GM18526 (cell line): Measurements from ENCODE around the gene SULT2B1.

Source experiments
- POLR2A ChIP-seq: IDR thresholded peaks from 3 replicates; pipeline ENCODE4 v1.6.1; 2011; ENCODE audit not compliant: insufficient read length; ENCODE audit errors: extremely low read depth

SULT2B1 gene

DNA sequence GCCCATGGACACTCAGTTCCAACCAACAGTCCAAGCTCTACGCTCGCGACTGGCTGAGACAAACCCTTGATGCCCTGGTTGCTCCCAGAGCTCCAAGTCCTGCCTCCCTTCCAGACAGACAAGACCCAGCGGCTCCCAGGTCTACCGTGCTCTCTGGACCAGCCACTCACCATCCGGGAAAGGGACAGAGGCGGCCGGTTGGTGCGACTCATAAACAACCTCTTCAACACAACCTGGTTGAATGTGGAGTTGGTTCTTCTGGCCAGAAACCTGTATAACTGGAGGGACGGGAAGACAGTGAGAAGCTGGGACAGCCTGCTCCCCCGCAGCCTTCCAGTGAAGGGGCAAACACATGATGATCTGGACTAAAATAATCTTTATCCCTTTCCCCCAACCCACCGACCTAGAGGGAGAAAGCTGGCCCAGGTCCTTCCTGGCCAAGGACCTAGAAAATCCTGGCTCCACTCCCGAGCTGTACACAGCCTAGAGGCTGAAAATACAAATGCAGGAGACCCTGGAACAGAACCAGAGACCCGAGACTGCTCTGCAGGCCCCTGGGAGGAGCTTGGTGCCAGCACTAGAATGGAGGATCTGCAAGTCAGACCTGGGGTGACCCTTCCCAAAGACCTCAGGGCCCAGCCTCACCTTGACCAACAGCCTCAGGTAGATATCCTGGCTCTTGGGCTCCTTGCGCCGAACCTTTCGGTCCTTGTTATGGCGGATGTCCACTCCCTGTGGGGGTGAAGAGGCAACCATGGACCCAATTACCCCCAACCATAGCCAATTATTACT, 65.4 kb downstream of the SULT2B1 start:
- no peak for TF ChIP-seq POLR2A

- no peak for TF ChIP-seq POLR2A
Measured at GRCh38 chr19:48618278-48618915, 66.4 kb downstream of the SULT2B1 start.

- peak; percentile 99 for TF ChIP-seq POLR2A
Measured at GRCh38 chr19:48618916-48619691, 67.1 kb downstream of the SULT2B1 start, which contains the start of the genes RPL18 and SPHK2. Gene RPL18 (minus strand): TSS chr19:48619178. CDS start chr19:48619143, 35 bp downstream. Gene SPHK2 (plus strand): TSS chr19:48619506. CDS start chr19:48620515, 1,009 bp downstream.

DNA sequence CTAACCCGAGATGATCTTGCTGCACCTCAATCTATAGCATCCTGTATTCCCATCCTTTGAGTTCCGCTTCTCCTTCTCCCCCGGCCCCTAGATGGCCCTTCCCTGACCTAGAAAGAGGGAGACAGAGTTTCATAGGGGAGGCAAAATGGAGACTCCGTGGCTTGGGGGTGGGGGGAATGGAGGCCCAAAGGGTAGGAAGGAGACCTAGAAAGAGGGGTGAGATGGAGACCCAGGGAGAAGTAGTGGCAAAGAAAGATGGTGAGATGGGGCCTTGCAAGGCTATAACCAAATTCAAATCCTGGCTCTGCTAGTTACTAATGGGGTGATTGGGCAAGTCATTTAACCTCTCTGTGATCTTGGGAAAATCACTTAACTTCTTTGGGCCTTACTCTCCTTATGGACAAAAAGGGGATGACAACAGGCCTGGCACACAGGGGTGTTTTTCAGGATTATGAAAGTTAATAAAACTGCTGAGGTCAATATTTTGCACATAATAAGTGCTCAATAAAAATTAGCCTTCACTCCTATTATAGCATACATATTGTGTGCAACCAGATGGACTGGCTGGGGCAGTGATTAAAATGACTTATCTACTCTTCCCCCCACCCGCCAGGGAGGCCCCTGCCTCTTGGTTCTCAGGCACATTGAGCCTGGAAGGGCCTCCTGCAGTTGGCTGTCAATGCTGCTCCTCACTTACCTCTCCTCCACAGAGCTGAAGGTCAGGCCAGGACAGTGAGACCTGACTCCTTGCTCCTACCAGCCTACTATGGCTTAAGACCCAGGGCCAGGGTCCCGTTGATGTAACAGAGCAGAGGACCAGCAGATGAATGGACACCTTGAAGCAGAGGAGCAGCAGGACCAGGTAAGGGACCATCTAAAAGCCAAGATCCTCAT, 68.0 kb downstream of the SULT2B1 start:
- no peak for TF ChIP-seq POLR2A

GRCh38 chr19:48623556-48624066, 71.6 kb downstream of the SULT2B1 start:
- no peak for TF ChIP-seq POLR2A

DNA sequence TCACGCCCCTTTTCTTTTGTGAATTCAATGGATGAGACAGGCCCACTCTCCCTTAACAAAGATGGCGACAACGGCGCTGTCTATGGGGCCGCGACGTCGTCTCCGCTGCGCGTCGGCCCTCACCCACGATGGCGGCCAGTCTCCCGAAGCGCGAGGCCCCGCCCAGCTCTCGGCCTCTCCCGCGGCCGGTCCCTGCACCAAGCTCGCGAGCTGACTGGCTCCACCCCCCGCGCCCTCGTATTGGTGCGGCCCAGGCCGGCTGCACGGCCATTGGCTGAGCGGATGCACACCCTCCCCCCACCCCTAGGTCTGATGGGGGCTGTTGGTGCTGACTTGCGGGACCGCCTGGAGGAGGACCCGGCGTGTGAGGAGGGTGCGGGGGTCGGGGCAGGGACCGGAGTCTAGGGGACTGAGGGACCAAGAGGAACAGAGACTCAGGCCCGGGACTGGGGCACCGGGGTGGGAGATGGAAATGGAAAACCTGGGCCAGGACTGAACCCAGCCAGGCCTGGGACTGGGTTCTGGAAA, 72.2 kb downstream of the SULT2B1 start:
- no peak for TF ChIP-seq POLR2A

DNA sequence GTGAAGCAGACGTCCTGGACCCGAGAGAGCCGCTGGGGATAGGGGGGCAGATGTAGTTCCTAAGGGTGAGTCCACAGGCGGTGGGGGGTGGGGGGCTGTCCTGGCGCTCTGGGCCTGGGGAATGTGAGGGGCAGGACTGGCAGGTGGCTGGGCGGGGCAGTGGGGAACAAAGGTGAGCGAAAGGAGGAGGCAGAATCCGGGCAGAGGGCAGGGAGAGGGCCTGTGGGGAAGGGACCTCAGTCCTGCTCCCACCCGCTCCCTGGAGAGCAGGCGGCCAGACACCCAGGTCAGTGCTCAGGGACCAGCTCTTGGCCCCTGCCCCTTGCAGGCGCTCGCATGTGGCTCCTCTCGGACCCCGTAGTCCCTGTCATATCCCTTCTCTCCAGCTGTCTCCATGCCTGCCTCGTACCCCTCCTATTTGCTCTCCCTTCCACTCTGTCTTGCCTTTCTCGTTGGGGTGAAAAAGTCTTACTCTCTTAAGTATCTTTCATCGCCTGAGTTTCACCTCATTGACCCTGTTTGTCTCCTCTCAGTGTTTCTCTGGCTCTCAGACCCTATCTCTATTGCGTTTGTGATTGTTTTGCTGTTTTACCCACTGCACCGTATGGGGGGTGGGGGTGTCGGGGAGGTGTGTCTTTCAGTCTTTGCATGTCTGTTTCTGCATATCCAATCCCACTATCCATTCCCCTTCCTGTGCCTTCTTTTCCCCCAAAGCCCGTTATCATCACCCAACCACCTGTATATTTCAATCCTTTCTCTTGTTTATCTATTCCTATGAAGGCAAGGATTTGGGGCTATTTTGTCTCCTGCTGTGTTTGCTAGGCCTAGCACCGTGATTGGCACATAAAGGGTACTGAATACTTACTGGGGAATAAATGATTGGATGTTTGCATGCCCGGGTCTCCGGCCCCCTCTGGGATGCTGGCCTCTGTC, 73.1 kb downstream of the SULT2B1 start:
- no peak for TF ChIP-seq POLR2A

GRCh38 chr19:48625891-48626327, 73.9 kb downstream of the SULT2B1 start:
- no peak for TF ChIP-seq POLR2A

GRCh38 chr19:48627201-48627864, 75.4 kb downstream of the SULT2B1 start:
- no peak for TF ChIP-seq POLR2A

- no peak for TF ChIP-seq POLR2A
Measured at GRCh38 chr19:48627865-48628314, 75.9 kb downstream of the SULT2B1 start.

DNA sequence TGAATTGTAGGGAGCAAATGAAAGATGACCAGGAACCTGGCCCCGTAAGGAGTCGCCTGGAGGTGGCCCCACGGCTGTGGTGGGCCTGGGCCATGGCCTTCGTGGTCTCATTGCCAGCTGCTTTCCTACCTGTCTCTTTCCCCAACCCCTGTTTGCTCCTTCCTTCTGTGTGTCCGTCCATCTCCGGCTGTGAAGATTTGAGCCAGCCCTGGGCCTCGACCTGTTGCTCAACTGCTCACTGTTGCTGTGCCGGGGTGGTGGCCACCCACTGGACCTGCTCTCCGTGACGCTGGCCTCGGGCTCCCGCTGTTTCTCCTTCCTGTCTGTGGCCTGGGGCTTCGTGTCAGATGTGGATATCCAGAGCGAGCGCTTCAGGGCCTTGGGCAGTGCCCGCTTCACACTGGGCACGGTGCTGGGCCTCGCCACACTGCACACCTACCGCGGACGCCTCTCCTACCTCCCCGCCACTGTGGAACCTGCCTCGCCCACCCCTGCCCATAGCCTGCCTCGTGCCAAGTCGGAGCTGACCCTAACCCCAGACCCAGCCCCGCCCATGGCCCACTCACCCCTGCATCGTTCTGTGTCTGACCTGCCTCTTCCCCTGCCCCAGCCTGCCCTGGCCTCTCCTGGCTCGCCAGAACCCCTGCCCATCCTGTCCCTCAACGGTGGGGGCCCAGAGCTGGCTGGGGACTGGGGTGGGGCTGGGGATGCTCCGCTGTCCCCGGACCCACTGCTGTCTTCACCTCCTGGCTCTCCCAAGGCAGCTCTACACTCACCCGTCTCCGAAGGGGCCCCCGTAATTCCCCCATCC, 76.7 kb downstream of the SULT2B1 start:
- TF ChIP-seq POLR2A, result no peak

DNA sequence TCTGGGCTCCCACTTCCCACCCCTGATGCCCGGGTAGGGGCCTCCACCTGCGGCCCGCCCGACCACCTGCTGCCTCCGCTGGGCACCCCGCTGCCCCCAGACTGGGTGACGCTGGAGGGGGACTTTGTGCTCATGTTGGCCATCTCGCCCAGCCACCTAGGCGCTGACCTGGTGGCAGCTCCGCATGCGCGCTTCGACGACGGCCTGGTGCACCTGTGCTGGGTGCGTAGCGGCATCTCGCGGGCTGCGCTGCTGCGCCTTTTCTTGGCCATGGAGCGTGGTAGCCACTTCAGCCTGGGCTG, 77.3 kb downstream of the SULT2B1 start:
- no peak for TF ChIP-seq POLR2A
